Ascending aorta (tissue), 2 donors: ENCODE measurements around the gene SIL1. TPM values are rescaled to one million over a fixed set of nuclear protein-coding genes. Genes with fewer than 3 reads are reported as not detected.

Experiments
- DNase-seq, 2 donors: peaks; one replicate each; pipeline ENCODE4 v3.0.0-alpha.2; 2019; ENCODE audit warnings: low spot score in 2 of 2
- H3K27ac ChIP-seq, 2 donors: fragments of 200-600 bp; sonication (generic); one replicate each; pipeline ENCODE4 v1.5.1; 2016 to 2017; ENCODE audit warnings: mild to moderate bottlenecking in 1 of 2
- H3K27me3 ChIP-seq: fragments of 200-600 bp; sonication (generic); one replicate; pipeline ENCODE4 v1.5.1; 2017
- H3K36me3 ChIP-seq, 2 donors: fragments of 200-600 bp; sonication (generic); one replicate each; pipeline ENCODE4 v1.5.1; 2016
- H3K4me1 ChIP-seq, 2 donors: fragments of 200-600 bp; sonication (generic); one replicate each; pipeline ENCODE4 v1.5.1; 2016 to 2017; ENCODE audit warnings: mild to moderate bottlenecking in 1 of 2
- H3K4me3 ChIP-seq, 2 donors: fragments of 200-600 bp; sonication (generic); one replicate each; pipeline ENCODE4 v1.5.1; 2016 to 2017; ENCODE audit warnings: mild to moderate bottlenecking in 1 of 2
- H3K9me3 ChIP-seq, 2 donors: fragments of 200-600 bp; sonication (generic); one replicate each; pipeline ENCODE4 v1.5.1; 2016
- CTCF ChIP-seq, 3 experiments: fragments of 200-600 bp in 2 of 3; fragments of 450-650 bp in 1 of 3; sonication (generic) in 2 of 3; IDR thresholded peaks; one replicate each; pipeline ENCODE4 v1.5.1; 2016 to 2019; ENCODE audit warnings: antibody characterized with exemption in 3 of 3, mild to moderate bottlenecking in 1 of 3, moderate library complexity in 1 of 3
- intact Hi-C: fragments of 100-400 bp; cut with DNase I; formaldehyde crosslinking; loops from one replicate; pipeline ENCODE4 v1.15.1; 2023
- total RNA-seq: library from RNA; depleted of rRNA; stranded (reverse); fragments of >200 nt; gene quantifications from one replicate; pipeline ENCODE4 v1.1.0, GENCODE V29; 2016

Gene SIL1
- total RNA-seq, 1 donor from 2014 or later, result 53.4 TPM

GRCh38 chr5:139149477-139150199 is 48.5 kb downstream of the SIL1 start:
- H3K36me3 ChIP-seq, result no peaks in the 10 kb centered on the region
- no peaks in the 10 kb centered on the region for H3K9me3 ChIP-seq
- DNase-seq, result no peak
- peak overlapping the region in 1 of 2 donors; percentile 16 for H3K27ac ChIP-seq
- no peak overlapping the region for H3K4me3 ChIP-seq
- H3K4me1 ChIP-seq, result peaks cover 5 to 24% of the 10 kb centered on the region in 2 donors
- intact Hi-C loops, result no loop called here
- TF ChIP-seq CTCF (IDR thresholded peaks at IDR 0.05), result no peak
- H3K27me3 ChIP-seq, result no peaks in the 10 kb centered on the region

- no peak for DNase-seq
- Histone ChIP-seq H3K4me3 (no peak overlapping the region), H3K9me3 (no peaks in the 10 kb centered on the region), H3K27me3 (no peaks in the 10 kb centered on the region), H3K36me3 (no peaks in the 10 kb centered on the region), H3K27ac (peak overlapping the region in 1 of 2 donors; percentile 61), H3K4me1 (peaks cover 5 to 24% of the 10 kb centered on the region in 2 donors)
- intact Hi-C loops, result no loop called here
- no peak for TF ChIP-seq CTCF (IDR thresholded peaks at IDR 0.05)
Measured at GRCh38 chr5:139148986-139149385, 49.2 kb downstream of the SIL1 start.

GRCh38 chr5:139148306-139148705 is 49.9 kb downstream of the SIL1 start:
- no peaks in the 10 kb centered on the region for H3K9me3 ChIP-seq
- H3K27ac ChIP-seq, result peak overlapping the region; percentile 48 to 61
- intact Hi-C loops, result no loop called here
- peaks cover 5 to 24% of the 10 kb centered on the region in 2 donors for H3K4me1 ChIP-seq
- no peak overlapping the region for H3K4me3 ChIP-seq
- no peaks in the 10 kb centered on the region for H3K36me3 ChIP-seq
- no peak for TF ChIP-seq CTCF (IDR thresholded peaks at IDR 0.05)
- DNase-seq, result no peak
- no peaks in the 10 kb centered on the region for H3K27me3 ChIP-seq

GRCh38 chr5:139147483-139148087 is 50.6 kb downstream of the SIL1 start:
- TF ChIP-seq CTCF (IDR thresholded peaks at IDR 0.05), result no peak
- H3K4me1 ChIP-seq, result peaks cover 5 to 24% of the 10 kb centered on the region in 2 donors
- intact Hi-C loops, result no loop called here
- peak overlapping the region; percentile 48 to 61 for H3K27ac ChIP-seq
- DNase-seq, result peak in 1 of 2 donors; percentile 80
- H3K27me3 ChIP-seq, result no peaks in the 10 kb centered on the region
- no peaks in the 10 kb centered on the region for H3K9me3 ChIP-seq
- H3K4me3 ChIP-seq, result no peak overlapping the region
- no peaks in the 10 kb centered on the region for H3K36me3 ChIP-seq

GRCh38 chr5:139146809-139147482 is 51.2 kb downstream of the SIL1 start:
- no peak overlapping the region for H3K4me3 ChIP-seq
- no peaks in the 10 kb centered on the region for H3K9me3 ChIP-seq
- no peak for TF ChIP-seq CTCF (IDR thresholded peaks at IDR 0.05)
- no peaks in the 10 kb centered on the region for H3K36me3 ChIP-seq
- H3K27ac ChIP-seq, result peak overlapping the region; percentile 48 to 61
- intact Hi-C loops, result no loop called here
- peaks cover 7 to 26% of the 10 kb centered on the region in 2 donors for H3K4me1 ChIP-seq
- DNase-seq, result no peak
- H3K27me3 ChIP-seq, result no peaks in the 10 kb centered on the region
